ENCODE results near the gene BPIFA1.

Gene BPIFA1

DNA sequence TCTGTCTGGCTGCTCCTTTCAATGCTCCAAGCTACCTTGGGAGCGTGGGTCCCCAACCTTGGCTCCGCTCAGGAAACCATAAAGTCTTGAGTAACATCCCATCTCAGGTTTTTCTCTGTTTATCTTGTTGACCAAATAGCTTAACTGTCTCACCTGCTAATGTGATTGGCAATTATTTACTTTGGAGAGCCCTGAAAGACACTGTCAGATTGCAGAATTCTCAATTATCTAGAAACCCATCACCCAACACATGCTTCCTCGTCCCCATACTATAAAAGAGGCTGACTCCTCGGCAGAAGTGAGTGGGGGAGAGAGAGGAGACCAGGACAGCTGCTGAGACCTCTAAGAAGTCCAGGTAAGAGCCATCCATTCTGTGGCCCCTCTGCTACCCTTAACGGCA lies at the start of gene BPIFA1:
Gene BPIFA1 (plus strand): TSS at position 301 of the 400 bp plus-strand sequence. CDS start 1,716 bp downstream, outside the sequence.
- H3K4me1 ChIP-seq (ENCODE audit: insufficient read depth, low read length): no peaks in the 10 kb centered on the region
- H3K27me3 ChIP-seq (ENCODE audit: insufficient read depth, low read length): peaks cover 8% of the 10 kb centered on the region; the same call in 1 of the 2 replicates
- no peak within 1 kb of the TSS for H3K9ac ChIP-seq (ENCODE audit: low read depth, low read length)
- H3K9me3 ChIP-seq (ENCODE audit: insufficient read depth, low read depth, low read length): no peaks in the 10 kb centered on the region
- no peak within 1 kb of the TSS for H3K27ac ChIP-seq (ENCODE audit: low read length)
- H3K36me3 ChIP-seq (ENCODE audit: insufficient read depth, low read depth, low read length): no peaks in the 10 kb centered on the region
- no peak within 1 kb of the TSS for H3K4me3 ChIP-seq (ENCODE audit: low read length)

DNA sequence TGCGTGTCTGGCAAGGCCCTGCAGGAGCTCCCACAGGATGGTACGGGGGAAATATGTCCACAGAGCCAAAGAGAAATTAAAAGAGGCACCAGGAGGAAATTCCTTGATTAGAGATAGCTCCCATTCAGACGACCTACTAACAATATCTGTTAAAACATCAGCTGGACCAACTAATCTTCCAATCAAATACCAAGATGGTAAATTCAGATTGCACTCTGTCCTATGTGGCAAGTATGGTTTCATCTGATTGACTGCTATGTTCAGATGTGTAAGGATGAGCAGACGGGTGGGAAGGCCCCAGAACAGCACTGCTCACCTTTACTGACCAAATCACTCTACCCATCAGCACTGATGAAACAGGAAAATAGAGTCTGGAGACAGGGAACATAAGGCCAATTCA lies 48.3 kb upstream of the BPIFA1 start:
- H3K27me3 ChIP-seq (ENCODE audit: insufficient read depth, low read length): no peaks in the 10 kb centered on the region
- no peak overlapping the region for H3K27ac ChIP-seq (ENCODE audit: low read length)
- H3K9ac ChIP-seq (ENCODE audit: low read depth, low read length): no peak overlapping the region
- no peaks in the 10 kb centered on the region for H3K9me3 ChIP-seq (ENCODE audit: insufficient read depth, low read depth, low read length)
- H3K4me1 ChIP-seq (ENCODE audit: insufficient read depth, low read length): no peaks in the 10 kb centered on the region
- H3K4me3 ChIP-seq (ENCODE audit: low read length): no peak overlapping the region
- no peaks in the 10 kb centered on the region for H3K36me3 ChIP-seq (ENCODE audit: insufficient read depth, low read depth, low read length)

- H3K27me3 ChIP-seq (ENCODE audit: insufficient read depth, low read length): no peaks in the 10 kb centered on the region
- no peak overlapping the region for H3K4me3 ChIP-seq (ENCODE audit: low read length)
- H3K36me3 ChIP-seq (ENCODE audit: insufficient read depth, low read depth, low read length): no peaks in the 10 kb centered on the region
- no peaks in the 10 kb centered on the region for H3K9me3 ChIP-seq (ENCODE audit: insufficient read depth, low read depth, low read length)
- no peak overlapping the region for H3K9ac ChIP-seq (ENCODE audit: low read depth, low read length)
- no peaks in the 10 kb centered on the region for H3K4me1 ChIP-seq (ENCODE audit: insufficient read depth, low read length)
- H3K27ac ChIP-seq (ENCODE audit: low read length): no peak overlapping the region
Measured at GRCh38 chr20:33188421-33188820, 47.4 kb upstream of the BPIFA1 start.

DNA sequence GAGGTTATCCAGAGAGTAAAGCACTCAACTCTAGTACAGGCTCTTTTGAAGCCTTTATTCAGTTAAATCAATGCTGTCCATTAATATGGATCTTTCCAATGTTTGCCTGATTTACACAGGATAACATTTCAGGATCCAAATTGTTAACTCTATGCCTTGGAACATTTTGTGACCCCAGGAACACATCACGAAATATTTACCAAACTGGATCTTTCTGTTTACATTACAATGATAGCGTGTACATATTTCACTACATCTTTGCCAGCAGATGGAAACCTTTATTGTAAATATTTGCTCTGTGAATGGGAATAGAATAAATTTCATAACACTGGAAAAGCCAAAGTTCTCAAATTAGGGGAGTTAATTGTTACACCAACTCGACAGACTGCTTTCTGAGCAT lies 44.3 kb upstream of the BPIFA1 start:
- no peak overlapping the region for H3K4me3 ChIP-seq (ENCODE audit: low read length)
- H3K27me3 ChIP-seq (ENCODE audit: insufficient read depth, low read length): no peaks in the 10 kb centered on the region; the same call in 1 of the 2 replicates
- H3K27ac ChIP-seq (ENCODE audit: low read length): no peak overlapping the region
- H3K36me3 ChIP-seq (ENCODE audit: insufficient read depth, low read depth, low read length): no peaks in the 10 kb centered on the region
- H3K9ac ChIP-seq (ENCODE audit: low read depth, low read length): no peak overlapping the region
- H3K4me1 ChIP-seq (ENCODE audit: insufficient read depth, low read length): no peaks in the 10 kb centered on the region
- no peaks in the 10 kb centered on the region for H3K9me3 ChIP-seq (ENCODE audit: insufficient read depth, low read depth, low read length)

DNA sequence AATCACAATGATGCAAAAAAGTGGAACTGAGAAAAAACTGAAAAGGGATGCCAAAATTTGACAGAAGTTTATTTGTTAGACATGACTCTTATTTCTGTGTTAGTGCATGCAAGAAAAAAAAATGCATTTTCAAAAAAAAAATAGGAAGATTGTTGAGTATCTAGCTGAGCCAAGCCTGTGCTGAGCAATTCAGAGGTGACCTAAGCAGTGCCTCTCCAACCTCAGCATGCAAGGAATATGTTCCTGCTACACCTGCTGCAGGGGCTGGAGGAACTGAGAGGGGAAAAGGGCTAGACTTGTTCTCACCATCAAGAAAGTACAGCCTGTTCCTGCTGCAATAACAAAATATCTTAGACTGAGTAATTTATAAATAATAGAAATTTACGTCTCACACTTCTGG lies 43.8 kb upstream of the BPIFA1 start:
- no peak overlapping the region for H3K9ac ChIP-seq (ENCODE audit: low read depth, low read length)
- no peaks in the 10 kb centered on the region; the same call in 1 of the 2 replicates for H3K27me3 ChIP-seq (ENCODE audit: insufficient read depth, low read length)
- H3K36me3 ChIP-seq (ENCODE audit: insufficient read depth, low read depth, low read length): no peaks in the 10 kb centered on the region
- no peak overlapping the region for H3K27ac ChIP-seq (ENCODE audit: low read length)
- H3K4me3 ChIP-seq (ENCODE audit: low read length): no peak overlapping the region
- no peaks in the 10 kb centered on the region for H3K4me1 ChIP-seq (ENCODE audit: insufficient read depth, low read length)
- no peaks in the 10 kb centered on the region for H3K9me3 ChIP-seq (ENCODE audit: insufficient read depth, low read depth, low read length)

DNA sequence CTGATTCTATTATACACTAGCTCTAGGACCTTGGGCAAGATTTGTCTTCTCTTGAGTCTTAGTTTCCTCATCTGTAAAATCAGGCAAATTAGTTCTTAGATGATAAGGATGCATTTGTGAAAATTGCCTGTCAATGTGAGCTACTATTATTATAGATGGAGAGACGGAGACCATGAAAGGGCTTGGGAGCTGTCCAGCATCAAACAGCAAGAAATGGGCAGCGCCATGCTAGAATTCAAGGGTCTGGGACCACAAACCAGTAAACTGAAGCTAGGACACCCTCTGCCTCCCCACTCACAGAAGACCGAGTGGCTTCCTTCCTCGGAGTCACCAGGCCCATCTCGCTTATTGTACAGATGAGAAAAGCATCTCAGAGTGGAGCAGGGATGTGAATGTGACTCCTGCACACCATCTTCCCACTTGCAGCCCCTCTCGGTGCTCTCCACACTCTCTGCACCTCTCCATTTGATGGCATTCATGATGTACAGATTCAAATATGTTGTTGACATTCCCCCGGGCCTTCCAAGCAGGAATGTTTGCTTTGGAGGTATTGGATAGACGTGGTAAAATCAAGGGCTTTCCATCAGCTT lies 42.8 kb upstream of the BPIFA1 start:
- no peaks in the 10 kb centered on the region for H3K9me3 ChIP-seq (ENCODE audit: insufficient read depth, low read depth, low read length)
- no peak overlapping the region for H3K4me3 ChIP-seq (ENCODE audit: low read length)
- no peak overlapping the region for H3K9ac ChIP-seq (ENCODE audit: low read depth, low read length)
- peaks cover 2% of the 10 kb centered on the region; the same call in 1 of the 2 replicates for H3K27me3 ChIP-seq (ENCODE audit: insufficient read depth, low read length)
- H3K27ac ChIP-seq (ENCODE audit: low read length): no peak overlapping the region
- no peaks in the 10 kb centered on the region for H3K36me3 ChIP-seq (ENCODE audit: insufficient read depth, low read depth, low read length)
- H3K4me1 ChIP-seq (ENCODE audit: insufficient read depth, low read length): no peaks in the 10 kb centered on the region

GRCh38 chr20:33199026-33199425 lies 36.8 kb upstream of the BPIFA1 start:
- Histone ChIP-seq H3K9me3 (ENCODE audit: insufficient read depth, low read depth, low read length) (no peaks in the 10 kb centered on the region), H3K36me3 (ENCODE audit: insufficient read depth, low read depth, low read length) (no peaks in the 10 kb centered on the region), H3K27ac (ENCODE audit: low read length) (no peak overlapping the region), H3K27me3 (ENCODE audit: insufficient read depth, low read length) (peaks cover 7% of the 10 kb centered on the region), H3K4me3 (ENCODE audit: low read length) (no peak overlapping the region), H3K9ac (ENCODE audit: low read depth, low read length) (no peak overlapping the region), H3K4me1 (ENCODE audit: insufficient read depth, low read length) (no peaks in the 10 kb centered on the region)

- H3K27me3 ChIP-seq (ENCODE audit: insufficient read depth, low read length): peaks cover 25% of the 10 kb centered on the region
- no peaks in the 10 kb centered on the region for H3K36me3 ChIP-seq (ENCODE audit: insufficient read depth, low read depth, low read length)
Measured at GRCh38 chr20:33202451-33202850, 33.3 kb upstream of the BPIFA1 start.

DNA sequence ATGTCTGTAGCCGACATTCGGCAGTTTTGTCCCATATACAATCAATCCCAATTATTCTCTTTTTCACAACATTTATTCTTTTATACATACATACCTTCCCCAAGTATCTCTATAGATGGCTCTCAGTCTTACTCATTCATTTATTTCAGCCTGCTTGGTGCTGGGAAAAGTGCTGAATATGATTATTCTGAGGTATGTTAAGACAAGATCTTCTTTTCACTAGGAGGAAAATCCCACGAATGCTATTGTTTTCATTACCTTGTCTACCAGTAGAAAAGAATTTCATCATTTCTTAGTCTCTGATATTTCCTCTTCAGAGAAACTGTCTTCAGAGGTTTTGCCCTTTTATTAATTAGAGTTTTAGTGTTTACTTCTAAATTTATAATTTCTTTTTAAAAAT lies 32.4 kb upstream of the BPIFA1 start:
- no peaks in the 10 kb centered on the region for H3K4me1 ChIP-seq (ENCODE audit: insufficient read depth, low read length)
- H3K27ac ChIP-seq (ENCODE audit: low read length): no peak overlapping the region
- H3K9ac ChIP-seq (ENCODE audit: low read depth, low read length): no peak overlapping the region
- peaks cover 26% of the 10 kb centered on the region for H3K27me3 ChIP-seq (ENCODE audit: insufficient read depth, low read length)
- H3K4me3 ChIP-seq (ENCODE audit: low read length): no peak overlapping the region
- no peaks in the 10 kb centered on the region for H3K36me3 ChIP-seq (ENCODE audit: insufficient read depth, low read depth, low read length)
- H3K9me3 ChIP-seq (ENCODE audit: insufficient read depth, low read depth, low read length): no peaks in the 10 kb centered on the region

More at GRCh38 chr20:33202451-33202850, 33.3 kb upstream of the BPIFA1 start:
- H3K4me1 ChIP-seq (ENCODE audit: insufficient read depth, low read length): no peaks in the 10 kb centered on the region
- no peak overlapping the region for H3K9ac ChIP-seq (ENCODE audit: low read depth, low read length)
- no peak overlapping the region for H3K4me3 ChIP-seq (ENCODE audit: low read length)
- no peak overlapping the region for H3K27ac ChIP-seq (ENCODE audit: low read length)
- H3K9me3 ChIP-seq (ENCODE audit: insufficient read depth, low read depth, low read length): no peaks in the 10 kb centered on the region

DNA sequence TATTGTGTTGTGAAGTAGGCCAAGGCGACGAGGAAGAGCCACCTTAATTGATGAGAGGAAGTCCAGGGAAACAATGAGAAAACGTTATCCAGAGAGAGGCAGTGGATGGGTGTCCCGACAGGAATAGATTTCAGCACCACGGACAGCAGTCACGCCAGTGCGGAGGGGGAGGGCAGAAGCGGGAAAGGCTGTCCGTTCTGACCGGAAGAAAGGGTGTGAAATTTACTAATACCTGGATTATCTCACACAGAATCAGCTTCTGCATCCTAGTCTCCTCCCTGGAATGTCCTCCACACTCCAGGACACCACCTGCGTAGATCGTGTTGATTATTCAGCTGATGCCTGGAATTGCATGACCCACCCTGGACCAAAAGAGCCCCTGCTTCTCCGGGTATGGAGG lies 26.0 kb upstream of the BPIFA1 start:
- Histone ChIP-seq H3K9ac (ENCODE audit: low read depth, low read length) (no peak overlapping the region), H3K27me3 (ENCODE audit: insufficient read depth, low read length) (peaks cover 38% of the 10 kb centered on the region), H3K4me3 (ENCODE audit: low read length) (no peak overlapping the region), H3K9me3 (ENCODE audit: insufficient read depth, low read depth, low read length) (no peaks in the 10 kb centered on the region), H3K4me1 (ENCODE audit: insufficient read depth, low read length) (no peaks in the 10 kb centered on the region), H3K36me3 (ENCODE audit: insufficient read depth, low read depth, low read length) (no peaks in the 10 kb centered on the region), H3K27ac (ENCODE audit: low read length) (no peak overlapping the region)

GRCh38 chr20:33210371-33210770 lies 25.4 kb upstream of the BPIFA1 start:
- peaks cover 37% of the 10 kb centered on the region for H3K27me3 ChIP-seq (ENCODE audit: insufficient read depth, low read length)
- no peak overlapping the region for H3K9ac ChIP-seq (ENCODE audit: low read depth, low read length)
- H3K27ac ChIP-seq (ENCODE audit: low read length): no peak overlapping the region
- H3K4me1 ChIP-seq (ENCODE audit: insufficient read depth, low read length): no peaks in the 10 kb centered on the region
- H3K4me3 ChIP-seq (ENCODE audit: low read length): no peak overlapping the region
- H3K36me3 ChIP-seq (ENCODE audit: insufficient read depth, low read depth, low read length): no peaks in the 10 kb centered on the region
- H3K9me3 ChIP-seq (ENCODE audit: insufficient read depth, low read depth, low read length): no peaks in the 10 kb centered on the region

DNA sequence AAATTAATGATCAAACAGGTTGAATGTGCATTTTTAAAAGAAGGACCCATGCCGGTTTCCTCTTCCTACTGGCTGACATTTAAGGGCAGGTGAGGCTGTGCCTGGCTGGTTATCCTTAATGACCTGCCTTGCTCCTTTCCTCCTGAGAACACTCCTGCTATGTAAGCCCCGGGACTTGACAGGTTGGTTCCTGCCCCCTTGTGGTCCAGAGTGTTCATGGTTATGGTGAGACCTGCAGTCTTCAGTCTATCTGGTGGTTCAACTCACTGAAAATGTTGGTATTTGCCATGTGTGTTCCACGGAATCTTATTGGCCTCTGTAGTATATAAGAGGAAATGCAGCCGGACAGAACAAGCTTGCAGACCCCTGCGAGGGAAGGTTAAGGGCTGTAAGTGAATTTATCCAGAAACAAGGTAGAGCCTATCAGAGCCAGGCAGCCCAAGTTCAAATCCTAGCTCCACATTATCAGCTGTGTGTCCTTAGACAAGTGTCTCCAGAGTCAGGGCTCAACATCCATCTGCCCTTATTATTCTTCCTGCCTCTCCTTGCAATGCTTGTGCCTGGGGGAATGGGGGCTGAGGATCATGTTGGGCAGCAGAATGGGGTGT lies 23.9 kb upstream of the BPIFA1 start:
- no peak overlapping the region for H3K27ac ChIP-seq (ENCODE audit: low read length)
- H3K4me3 ChIP-seq (ENCODE audit: low read length): no peak overlapping the region
- no peaks in the 10 kb centered on the region for H3K36me3 ChIP-seq (ENCODE audit: insufficient read depth, low read depth, low read length)
- H3K4me1 ChIP-seq (ENCODE audit: insufficient read depth, low read length): no peaks in the 10 kb centered on the region
- no peaks in the 10 kb centered on the region for H3K9me3 ChIP-seq (ENCODE audit: insufficient read depth, low read depth, low read length)
- peaks cover 24% of the 10 kb centered on the region for H3K27me3 ChIP-seq (ENCODE audit: insufficient read depth, low read length)
- H3K9ac ChIP-seq (ENCODE audit: low read depth, low read length): no peak overlapping the region

All from iPS-20b (cell line).